Astrocyte (in vitro differentiated cells and primary cell): ENCODE measurements around the gene CHRM2. TPM values are rescaled to one million over a fixed set of nuclear protein-coding genes. Genes with fewer than 3 reads are reported as not detected.

Experiments
- DNase-seq: peaks from one replicate; pipeline ENCODE4 v3.0.0-alpha.2; 2010; ENCODE audit warnings: low read depth
- FAIRE-seq: peaks from 2 replicates; lab custom pipeline; 2011; peaks lifted over from hg19 to GRCh38; lab: Jason Lieb, UNC
- H2AFZ ChIP-seq: 2 replicates; pipeline ENCODE4 v1.6.0; 2012; ENCODE audit warnings: low read depth, low read length, inconsistent platforms
- H3K27ac ChIP-seq: 2 replicates; pipeline ENCODE4 v1.5.1; 2011; ENCODE audit warnings: low read depth, low read length, inconsistent platforms
- H3K27me3 ChIP-seq: 2 replicates; pipeline ENCODE4 v1.6.0; 2011; ENCODE audit warnings: low read length, inconsistent platforms; ENCODE audit not compliant: insufficient read depth
- H3K36me3 ChIP-seq: 2 replicates; pipeline ENCODE4 v1.5.1; 2011; ENCODE audit warnings: low read length, inconsistent platforms; ENCODE audit not compliant: insufficient read depth
- H3K4me1 ChIP-seq: 2 replicates; pipeline ENCODE4 v1.5.1; 2011; ENCODE audit warnings: low read length, inconsistent platforms; ENCODE audit not compliant: insufficient read depth
- H3K4me2 ChIP-seq: 2 replicates; pipeline ENCODE4 v1.6.0; 2012; ENCODE audit warnings: low read length, inconsistent platforms
- H3K4me3 ChIP-seq: 2 replicates; pipeline ENCODE4 v1.5.1; 2011; ENCODE audit warnings: low read depth, mild to moderate bottlenecking, low read length, inconsistent platforms; ENCODE audit not compliant: insufficient read depth
- H3K79me2 ChIP-seq: 2 replicates; pipeline ENCODE4 v1.6.0; 2012; ENCODE audit warnings: mild to moderate bottlenecking, low read length, inconsistent platforms; ENCODE audit not compliant: insufficient read depth
- H3K9ac ChIP-seq: 2 replicates; pipeline ENCODE4 v1.6.0; 2012; ENCODE audit warnings: mild to moderate bottlenecking, low read length, inconsistent platforms
- H3K9me3 ChIP-seq: 2 replicates; pipeline ENCODE4 v1.5.1; 2012; ENCODE audit warnings: low read depth, mild to moderate bottlenecking, low read length, inconsistent platforms; ENCODE audit not compliant: insufficient read depth
- H4K20me1 ChIP-seq: 2 replicates; pipeline ENCODE4 v1.6.0; 2012; ENCODE audit warnings: low read length, inconsistent platforms; ENCODE audit not compliant: insufficient read depth
- H3K27ac Mint-ChIP-seq: one replicate; pipeline ENCODE4 v1.8.0; 2021; ENCODE audit warnings: mild to moderate bottlenecking, mixed read lengths; ENCODE audit not compliant: unreplicated experiment
- H3K27me3 Mint-ChIP-seq: one replicate; pipeline ENCODE4 v1.8.0; 2021; ENCODE audit warnings: low read depth, mixed read lengths; ENCODE audit not compliant: unreplicated experiment
- H3K36me3 Mint-ChIP-seq: one replicate; pipeline ENCODE4 v1.8.0; 2021; ENCODE audit warnings: low read depth, mixed read lengths; ENCODE audit not compliant: unreplicated experiment
- H3K4me1 Mint-ChIP-seq: one replicate; pipeline ENCODE4 v1.8.0; 2021; ENCODE audit warnings: low read depth, mixed read lengths; ENCODE audit not compliant: unreplicated experiment
- H3K4me3 Mint-ChIP-seq: one replicate; pipeline ENCODE4 v1.8.0; 2021; ENCODE audit warnings: mild to moderate bottlenecking, moderate library complexity, mixed read lengths; ENCODE audit not compliant: unreplicated experiment
- H3K9me3 Mint-ChIP-seq: one replicate; pipeline ENCODE4 v1.8.0; 2021; ENCODE audit warnings: mild to moderate bottlenecking, mixed read lengths; ENCODE audit not compliant: unreplicated experiment
- EZH2 ChIP-seq: IDR thresholded peaks from 2 replicates; pipeline ENCODE4 v1.6.1; 2012; ENCODE audit warnings: mild to moderate bottlenecking, low read length, inconsistent platforms; ENCODE audit not compliant: insufficient read depth
- total RNA-seq: library from RNA; stranded (reverse); gene quantifications from 2 replicates; pipeline ENCODE4 v1.2.1, GENCODE V29; 2021
- TF ChIP-seq, protein P1 (sequence below): IDR thresholded peaks from 2 replicates; pipeline ENCODE4 v1.5.1; 2011; ENCODE audit warnings: low read depth, mild to moderate bottlenecking, inconsistent platforms, low read length, moderate library complexity; ENCODE audit not compliant: insufficient read depth

CHRM2 gene
- total RNA-seq, 1 donor from 2014 or later, result not detected

- Histone ChIP-seq H3K4me1 (peaks cover 4% of the 10 kb centered on the region), H3K9me3 (no peaks in the 10 kb centered on the region), H2AFZ (no peak overlapping the region), H3K4me2 (no peak overlapping the region), H3K9ac (no peak overlapping the region), H3K27ac (no peak overlapping the region), H4K20me1 (no peaks in the 10 kb centered on the region), H3K36me3 (no peaks in the 10 kb centered on the region), H3K79me2 (no peaks in the 10 kb centered on the region), H3K4me3 (no peak overlapping the region), H3K27me3 (no peaks in the 10 kb centered on the region)
- DNase-seq (peak; percentile 88), FAIRE-seq (no peak)
- no peak for TF ChIP-seq EZH2
- TF ChIP-seq, protein P1, sequence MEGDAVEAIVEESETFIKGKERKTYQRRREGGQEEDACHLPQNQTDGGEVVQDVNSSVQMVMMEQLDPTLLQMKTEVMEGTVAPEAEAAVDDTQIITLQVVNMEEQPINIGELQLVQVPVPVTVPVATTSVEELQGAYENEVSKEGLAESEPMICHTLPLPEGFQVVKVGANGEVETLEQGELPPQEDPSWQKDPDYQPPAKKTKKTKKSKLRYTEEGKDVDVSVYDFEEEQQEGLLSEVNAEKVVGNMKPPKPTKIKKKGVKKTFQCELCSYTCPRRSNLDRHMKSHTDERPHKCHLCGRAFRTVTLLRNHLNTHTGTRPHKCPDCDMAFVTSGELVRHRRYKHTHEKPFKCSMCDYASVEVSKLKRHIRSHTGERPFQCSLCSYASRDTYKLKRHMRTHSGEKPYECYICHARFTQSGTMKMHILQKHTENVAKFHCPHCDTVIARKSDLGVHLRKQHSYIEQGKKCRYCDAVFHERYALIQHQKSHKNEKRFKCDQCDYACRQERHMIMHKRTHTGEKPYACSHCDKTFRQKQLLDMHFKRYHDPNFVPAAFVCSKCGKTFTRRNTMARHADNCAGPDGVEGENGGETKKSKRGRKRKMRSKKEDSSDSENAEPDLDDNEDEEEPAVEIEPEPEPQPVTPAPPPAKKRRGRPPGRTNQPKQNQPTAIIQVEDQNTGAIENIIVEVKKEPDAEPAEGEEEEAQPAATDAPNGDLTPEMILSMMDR, result no peak
- H3K27ac Mint-ChIP-seq, result no peak overlapping the region
- no peaks in the 10 kb centered on the region for H3K27me3 Mint-ChIP-seq
- H3K36me3 Mint-ChIP-seq, result no peaks in the 10 kb centered on the region
- no peak overlapping the region for H3K4me3 Mint-ChIP-seq
- no peaks in the 10 kb centered on the region for H3K9me3 Mint-ChIP-seq
- peaks cover 9% of the 10 kb centered on the region for H3K4me1 Mint-ChIP-seq
These were observed 157.2 kb downstream of the CHRM2 start for GRCh38 chr7:137025469-137026175.

DNA sequence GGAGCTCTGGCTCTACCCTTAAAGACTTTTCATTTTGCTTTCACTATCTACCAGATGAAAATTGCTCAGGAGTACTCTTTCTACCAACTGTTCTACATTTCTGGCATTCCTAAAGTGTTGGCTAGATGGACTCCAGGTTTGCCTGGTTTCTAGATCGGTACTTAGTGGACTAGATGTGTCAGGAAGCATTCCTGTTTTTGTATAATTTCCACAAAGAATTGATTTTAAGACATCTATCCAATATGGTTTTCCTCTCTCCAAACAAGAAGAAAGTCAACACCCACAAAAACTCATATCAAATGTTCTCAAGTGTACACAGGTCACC lies 157.7 kb downstream of the CHRM2 start:
- Histone ChIP-seq H3K9ac (no peak overlapping the region), H3K4me1 (peaks cover 4% of the 10 kb centered on the region), H3K79me2 (no peaks in the 10 kb centered on the region), H3K4me2 (no peak overlapping the region), H3K4me3 (no peak overlapping the region), H4K20me1 (no peaks in the 10 kb centered on the region), H2AFZ (no peak overlapping the region), H3K27me3 (no peaks in the 10 kb centered on the region), H3K36me3 (no peaks in the 10 kb centered on the region), H3K9me3 (no peaks in the 10 kb centered on the region), H3K27ac (no peak overlapping the region)
- Mint-ChIP-seq H3K27me3 (no peaks in the 10 kb centered on the region), H3K36me3 (no peaks in the 10 kb centered on the region), H3K9me3 (no peaks in the 10 kb centered on the region), H3K4me3 (no peak overlapping the region), H3K27ac (no peak overlapping the region), H3K4me1 (peaks cover 9% of the 10 kb centered on the region)
- DNase-seq, result peak; percentile 50
- no peak for FAIRE-seq
- TF ChIP-seq EZH2, result no peak
- TF ChIP-seq, protein P1, result no peak

GRCh38 chr7:137032436-137032835 lies 164.0 kb downstream of the CHRM2 start:
- H3K9me3 ChIP-seq, result no peaks in the 10 kb centered on the region
- H3K4me2 ChIP-seq, result no peak overlapping the region
- H3K27ac Mint-ChIP-seq, result no peak overlapping the region
- H3K36me3 Mint-ChIP-seq, result no peaks in the 10 kb centered on the region
- TF ChIP-seq, protein P1, result no peak
- no peak for TF ChIP-seq EZH2
- H4K20me1 ChIP-seq, result no peaks in the 10 kb centered on the region
- H3K4me3 ChIP-seq, result no peak overlapping the region
- H3K36me3 ChIP-seq, result no peaks in the 10 kb centered on the region
- no peak overlapping the region for H2AFZ ChIP-seq
- no peak overlapping the region for H3K27ac ChIP-seq
- H3K9me3 Mint-ChIP-seq, result no peaks in the 10 kb centered on the region
- H3K27me3 Mint-ChIP-seq, result no peaks in the 10 kb centered on the region
- peak; percentile 70 for DNase-seq
- H3K9ac ChIP-seq, result no peak overlapping the region
- FAIRE-seq, result no peak
- no peaks in the 10 kb centered on the region for H3K4me1 Mint-ChIP-seq
- H3K79me2 ChIP-seq, result no peaks in the 10 kb centered on the region
- H3K27me3 ChIP-seq, result no peaks in the 10 kb centered on the region
- H3K4me3 Mint-ChIP-seq, result no peak overlapping the region
- H3K4me1 ChIP-seq, result no peaks in the 10 kb centered on the region
